8988T (cell line): ENCODE results near the gene FAF1.

Experiments used
- DNase-seq: peaks from one replicate; pipeline ENCODE4 v3.0.0; 2011

FAF1 gene

GRCh38 chr1:50471967-50472366 is 488.1 kb downstream of the FAF1 start:
- no peak for DNase-seq

- no peak for DNase-seq
These were observed 497.1 kb downstream of the FAF1 start for GRCh38 chr1:50462964-50463363.

GRCh38 chr1:50458507-50458906 is 501.6 kb downstream of the FAF1 start:
- DNase-seq, result no peak

GRCh38 chr1:50454911-50455310 is 505.2 kb downstream of the FAF1 start:
- DNase-seq, result no peak

- no peak for DNase-seq
These were observed 506.8 kb downstream of the FAF1 start for GRCh38 chr1:50453266-50453665.

- DNase-seq, result no peak
These were observed 507.4 kb downstream of the FAF1 start for GRCh38 chr1:50452700-50453099.

- DNase-seq, result no peak
These were observed 509.0 kb downstream of the FAF1 start for GRCh38 chr1:50450861-50451653.

- no peak for DNase-seq
These were observed 512.1 kb downstream of the FAF1 start for GRCh38 chr1:50447961-50448360.

GRCh38 chr1:50441183-50441582 is 518.9 kb downstream of the FAF1 start:
- no peak for DNase-seq

GRCh38 chr1:50438945-50439344 is 521.1 kb downstream of the FAF1 start:
- no peak for DNase-seq

- DNase-seq, result no peak
These were observed 523.6 kb downstream of the FAF1 start for GRCh38 chr1:50436489-50436888.

GRCh38 chr1:50430010-50430405 is 530.1 kb downstream of the FAF1 start:
- DNase-seq, result no peak

- DNase-seq, result no peak
These were observed 532.0 kb downstream of the FAF1 start for GRCh38 chr1:50427818-50428779.

- no peak for DNase-seq
These were observed 532.8 kb downstream of the FAF1 start for GRCh38 chr1:50427086-50427817.

GRCh38 chr1:50426702-50427085 is 533.4 kb downstream of the FAF1 start:
- no peak for DNase-seq

- no peak for DNase-seq
These were observed 533.9 kb downstream of the FAF1 start for GRCh38 chr1:50426108-50426700.

- no peak for DNase-seq
These were observed 534.5 kb downstream of the FAF1 start for GRCh38 chr1:50425376-50426107.

GRCh38 chr1:50424884-50425375 is 535.1 kb downstream of the FAF1 start:
- no peak for DNase-seq

- no peak for DNase-seq
These were observed 535.8 kb downstream of the FAF1 start for GRCh38 chr1:50424045-50424883.

- DNase-seq, result no peak
These were observed 536.4 kb downstream of the FAF1 start for GRCh38 chr1:50423670-50424000.
